SK-N-SH (cell line): Measurements from ENCODE around the gene CDH24.

ENCODE experiments used
- GABPA ChIP-seq: IDR thresholded peaks from 2 replicates; pipeline ENCODE4 v1.4.0; 2012; ENCODE audit warnings: low read depth, mild to moderate bottlenecking
- GATA2 ChIP-seq: sonication (generic); formaldehyde crosslinking; IDR thresholded peaks from 2 replicates; pipeline ENCODE4 v1.5.0; 2020; ENCODE audit warnings: mild to moderate bottlenecking, missing genetic modification reagents
- RAD21 ChIP-seq: IDR thresholded peaks from 2 replicates; pipeline ENCODE4 v1.6.1; 2012; ENCODE audit warnings: mild to moderate bottlenecking, low read length
- YY1 ChIP-seq: IDR thresholded peaks from 2 replicates; pipeline ENCODE4 v1.4.0; 2012; ENCODE audit warnings: low read depth, mild to moderate bottlenecking
- TF ChIP-seq, protein P1 (sequence below): fragments of 200-600 bp; sonication (generic); IDR thresholded peaks from 2 replicates; pipeline ENCODE4 v1.6.1; 2017; ENCODE audit warnings: antibody characterized with exemption, mild to moderate bottlenecking, moderate library complexity

- TF ChIP-seq, protein P1, sequence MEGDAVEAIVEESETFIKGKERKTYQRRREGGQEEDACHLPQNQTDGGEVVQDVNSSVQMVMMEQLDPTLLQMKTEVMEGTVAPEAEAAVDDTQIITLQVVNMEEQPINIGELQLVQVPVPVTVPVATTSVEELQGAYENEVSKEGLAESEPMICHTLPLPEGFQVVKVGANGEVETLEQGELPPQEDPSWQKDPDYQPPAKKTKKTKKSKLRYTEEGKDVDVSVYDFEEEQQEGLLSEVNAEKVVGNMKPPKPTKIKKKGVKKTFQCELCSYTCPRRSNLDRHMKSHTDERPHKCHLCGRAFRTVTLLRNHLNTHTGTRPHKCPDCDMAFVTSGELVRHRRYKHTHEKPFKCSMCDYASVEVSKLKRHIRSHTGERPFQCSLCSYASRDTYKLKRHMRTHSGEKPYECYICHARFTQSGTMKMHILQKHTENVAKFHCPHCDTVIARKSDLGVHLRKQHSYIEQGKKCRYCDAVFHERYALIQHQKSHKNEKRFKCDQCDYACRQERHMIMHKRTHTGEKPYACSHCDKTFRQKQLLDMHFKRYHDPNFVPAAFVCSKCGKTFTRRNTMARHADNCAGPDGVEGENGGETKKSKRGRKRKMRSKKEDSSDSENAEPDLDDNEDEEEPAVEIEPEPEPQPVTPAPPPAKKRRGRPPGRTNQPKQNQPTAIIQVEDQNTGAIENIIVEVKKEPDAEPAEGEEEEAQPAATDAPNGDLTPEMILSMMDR: no peak
- no peak for TF ChIP-seq RAD21
- TF ChIP-seq YY1: no peak
- TF ChIP-seq GABPA: no peak
- no peak for TF ChIP-seq GATA2 (CRISPR knock-in tag)
Observed at GRCh38 chr14:23021889-23022442, 35.4 kb downstream of the CDH24 start.
